A673 (cell line): ENCODE results near the gene MGAT3. TPM values are rescaled to one million over a fixed set of nuclear protein-coding genes. Genes with fewer than 3 reads are reported as not detected.

Experiments
- BruUV-seq: library from RNA; stranded (reverse); fragments of 400-500 nt; replicated peaks from 2 replicates; lab custom pipeline; 2021; lab: Mats Ljungman, UMichigan
- CTCF ChIA-PET: fragments of 300-600 bp; sonication (Branson Sonifier 250); formaldehyde crosslinking; loops from one replicate; lab custom pipeline; 2022; ENCODE audit warnings: antibody characterized with exemption; lab: Charles Lee
- POLR2A ChIA-PET: fragments of 300-600 bp; sonication (Branson Sonifier 250); formaldehyde crosslinking; loops from one replicate; lab custom pipeline; 2022; ENCODE audit warnings: antibody characterized with exemption; ENCODE audit not compliant: low non-redundant PET; lab: Charles Lee
- DNase-seq: peaks from one replicate; pipeline ENCODE4 v3.0.0-alpha.2; 2015; ENCODE audit warnings: low spot score
- H3K27ac ChIP-seq: fragments of 200-600 bp; sonication (generic); 2 replicates; pipeline ENCODE4 v1.5.1; 2016; ENCODE audit warnings: mixed run types, low read depth, mild to moderate bottlenecking, mixed read lengths, antibody characterized with exemption, low read length; ENCODE audit not compliant: poor library complexity, severe bottlenecking
- H3K27me3 ChIP-seq: fragments of 200-600 bp; sonication (generic); replicated peaks from 2 replicates; pipeline ENCODE4 v1.6.1; 2017; ENCODE audit warnings: mixed run types, low read depth, mild to moderate bottlenecking, mixed read lengths, antibody characterized with exemption, low read length; ENCODE audit not compliant: insufficient read depth, poor library complexity
- H3K36me3 ChIP-seq: fragments of 200-600 bp; sonication (generic); 2 replicates; pipeline ENCODE4 v1.6.1; 2016; ENCODE audit warnings: mixed run types, mild to moderate bottlenecking, mixed read lengths, antibody characterized with exemption, low read length; ENCODE audit not compliant: insufficient read depth, poor library complexity, severe bottlenecking
- H3K4me1 ChIP-seq: fragments of 200-600 bp; sonication (generic); 2 replicates; pipeline ENCODE4 v1.6.1; 2017; ENCODE audit warnings: mixed run types, mild to moderate bottlenecking, mixed read lengths, antibody characterized with exemption, low read length; ENCODE audit not compliant: insufficient read depth, poor library complexity, severe bottlenecking
- H3K4me3 ChIP-seq: fragments of 200-600 bp; sonication (generic); 2 replicates; pipeline ENCODE4 v1.5.1; 2016; ENCODE audit warnings: low read depth, mixed run types, mild to moderate bottlenecking, mixed read lengths, low read length; ENCODE audit not compliant: poor library complexity, severe bottlenecking
- H3K9me3 ChIP-seq: fragments of 200-600 bp; sonication (generic); 2 replicates; pipeline ENCODE4 v1.6.1; 2016; ENCODE audit warnings: mixed run types, low read depth, mild to moderate bottlenecking, mixed read lengths, antibody characterized with exemption, low read length; ENCODE audit not compliant: poor library complexity, severe bottlenecking
- EZH2 ChIP-seq: fragments of 200-600 bp; sonication (generic); IDR thresholded peaks from 2 replicates; pipeline ENCODE4 v1.6.1; 2017; ENCODE audit warnings: borderline replicate concordance, low read depth, mild to moderate bottlenecking, mixed read lengths, antibody characterized with exemption, low read length; ENCODE audit not compliant: poor library complexity, severe bottlenecking
- intact Hi-C: fragments of 100-400 bp; cut with micrococcal nuclease; formaldehyde crosslinking; loops from one replicate; pipeline ENCODE4 v1.10.0; 2022; ENCODE audit not compliant: unreplicated experiment
- total RNA-seq: library from RNA; stranded (reverse); gene quantifications from 2 replicates; pipeline ENCODE4 v1.2.3, GENCODE V29; 2021
- TF ChIP-seq, protein P1 (sequence below): fragments of 300-800, 200-600 bp; sonication (generic); conservative IDR thresholded peaks from 2 replicates; pipeline ENCODE4 v1.5.1; 2017; ENCODE audit warnings: low read depth, mild to moderate bottlenecking, antibody characterized with exemption, low read length, moderate library complexity, mixed read lengths

The MGAT3 gene
- total RNA-seq, 1 experiment from 2014 or later = 2.7 TPM

DNA sequence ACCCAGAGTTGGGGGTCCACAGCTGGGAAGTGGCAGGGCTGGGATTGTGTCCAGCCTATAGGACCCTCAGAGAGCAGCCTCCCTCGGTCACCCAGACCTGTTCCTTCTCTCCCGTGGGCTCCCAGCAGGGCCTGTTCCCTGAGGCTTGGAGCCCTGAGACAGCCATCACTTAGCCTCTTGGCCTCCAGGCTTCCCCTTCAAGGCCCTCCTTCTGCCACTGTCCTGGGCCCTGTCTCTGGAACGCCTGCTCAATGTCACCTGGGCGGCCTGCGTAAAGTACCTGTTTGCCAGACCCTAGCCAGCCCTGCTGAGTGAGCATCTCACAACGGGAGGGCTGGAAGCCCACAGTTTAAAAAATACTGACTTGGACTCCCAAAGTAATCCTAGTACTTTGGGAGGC, 6.5 kb downstream of the MGAT3 start:
- no peak for TF ChIP-seq EZH2
- TF ChIP-seq, protein P1, sequence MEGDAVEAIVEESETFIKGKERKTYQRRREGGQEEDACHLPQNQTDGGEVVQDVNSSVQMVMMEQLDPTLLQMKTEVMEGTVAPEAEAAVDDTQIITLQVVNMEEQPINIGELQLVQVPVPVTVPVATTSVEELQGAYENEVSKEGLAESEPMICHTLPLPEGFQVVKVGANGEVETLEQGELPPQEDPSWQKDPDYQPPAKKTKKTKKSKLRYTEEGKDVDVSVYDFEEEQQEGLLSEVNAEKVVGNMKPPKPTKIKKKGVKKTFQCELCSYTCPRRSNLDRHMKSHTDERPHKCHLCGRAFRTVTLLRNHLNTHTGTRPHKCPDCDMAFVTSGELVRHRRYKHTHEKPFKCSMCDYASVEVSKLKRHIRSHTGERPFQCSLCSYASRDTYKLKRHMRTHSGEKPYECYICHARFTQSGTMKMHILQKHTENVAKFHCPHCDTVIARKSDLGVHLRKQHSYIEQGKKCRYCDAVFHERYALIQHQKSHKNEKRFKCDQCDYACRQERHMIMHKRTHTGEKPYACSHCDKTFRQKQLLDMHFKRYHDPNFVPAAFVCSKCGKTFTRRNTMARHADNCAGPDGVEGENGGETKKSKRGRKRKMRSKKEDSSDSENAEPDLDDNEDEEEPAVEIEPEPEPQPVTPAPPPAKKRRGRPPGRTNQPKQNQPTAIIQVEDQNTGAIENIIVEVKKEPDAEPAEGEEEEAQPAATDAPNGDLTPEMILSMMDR = no peak
- Histone ChIP-seq H3K4me1 (peaks cover 1% of the 10 kb centered on the region), H3K4me3 (no peak overlapping the region), H3K27ac (no peak overlapping the region), H3K36me3 (no peaks in the 10 kb centered on the region), H3K9me3 (no peaks in the 10 kb centered on the region), H3K27me3 (no peaks in the 10 kb centered on the region)
- no TSS peak for BruUV-seq
- intact Hi-C loops = no loop called here
- ChIA-PET POLR2A (no interaction called here), CTCF (no interaction called here)
- DNase-seq = no peak

GRCh38 chr22:39463931-39464390, 7.1 kb downstream of the MGAT3 start:
- ChIA-PET POLR2A (no interaction called here), CTCF (no interaction called here)
- H3K9me3 ChIP-seq = no peaks in the 10 kb centered on the region
- DNase-seq = no peak
- no peaks in the 10 kb centered on the region for H3K36me3 ChIP-seq
- no peak overlapping the region for H3K4me3 ChIP-seq
- intact Hi-C loops = no loop called here
- H3K27me3 ChIP-seq = no peaks in the 10 kb centered on the region
- H3K4me1 ChIP-seq = no peaks in the 10 kb centered on the region
- H3K27ac ChIP-seq = no peak overlapping the region
- BruUV-seq = no TSS peak
- no peak for TF ChIP-seq EZH2
- TF ChIP-seq, protein P1 = no peak

GRCh38 chr22:39466228-39467006, 9.6 kb downstream of the MGAT3 start:
- no TSS peak for BruUV-seq
- no peaks in the 10 kb centered on the region for H3K9me3 ChIP-seq
- H3K27me3 ChIP-seq = no peaks in the 10 kb centered on the region
- DNase-seq = no peak
- POLR2A ChIA-PET = no interaction called here
- intact Hi-C loops = no loop called here
- no peak overlapping the region for H3K4me3 ChIP-seq
- TF ChIP-seq, protein P1 = no peak
- no peak for TF ChIP-seq EZH2
- no peak overlapping the region for H3K27ac ChIP-seq
- peaks cover 4% of the 10 kb centered on the region for H3K4me1 ChIP-seq
- CTCF ChIA-PET = no interaction called here
- H3K36me3 ChIP-seq = no peaks in the 10 kb centered on the region
